ENCODE results near the gene PARD3B.

PARD3B gene

DNA sequence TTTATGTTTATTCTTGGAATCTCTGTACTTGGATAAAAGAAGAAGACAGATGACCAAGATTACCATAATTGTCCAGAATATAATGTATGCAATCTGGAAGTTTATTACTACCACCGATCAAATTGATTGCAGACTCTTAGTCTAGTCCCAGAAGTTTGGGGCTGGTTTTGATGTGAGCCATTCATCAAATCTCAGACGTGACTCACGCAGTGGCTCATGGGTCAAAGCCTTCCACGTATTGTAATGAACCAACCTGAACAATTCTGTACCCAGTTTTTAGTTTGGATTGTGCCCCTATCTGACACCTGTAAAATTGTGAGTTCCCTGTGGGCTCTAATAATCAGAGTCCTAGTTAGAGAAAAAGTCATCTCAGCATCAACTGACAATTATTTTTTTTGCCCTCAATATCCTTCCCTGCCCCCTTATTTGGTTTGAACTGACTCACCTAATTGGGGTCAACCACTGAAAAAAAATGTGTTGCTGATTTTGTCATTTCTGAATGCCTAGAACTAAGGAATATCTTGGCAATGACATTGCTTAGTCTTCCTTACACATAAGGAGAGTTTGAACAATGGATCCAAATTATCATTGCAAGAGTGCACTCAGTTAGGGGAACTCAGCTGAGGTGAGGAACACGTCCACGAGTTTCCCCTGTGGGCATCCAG is 917.5 kb downstream of the PARD3B start:
- no peaks in the 10 kb centered on the region; the same call in 1 of the 2 replicates for H3K27me3 ChIP-seq (replicated peaks; ENCODE audit: control insufficient read depth, insufficient read depth, low read length)
- DNase-seq (ENCODE audit: extremely low read depth, insufficient read length), result no peak

DNA sequence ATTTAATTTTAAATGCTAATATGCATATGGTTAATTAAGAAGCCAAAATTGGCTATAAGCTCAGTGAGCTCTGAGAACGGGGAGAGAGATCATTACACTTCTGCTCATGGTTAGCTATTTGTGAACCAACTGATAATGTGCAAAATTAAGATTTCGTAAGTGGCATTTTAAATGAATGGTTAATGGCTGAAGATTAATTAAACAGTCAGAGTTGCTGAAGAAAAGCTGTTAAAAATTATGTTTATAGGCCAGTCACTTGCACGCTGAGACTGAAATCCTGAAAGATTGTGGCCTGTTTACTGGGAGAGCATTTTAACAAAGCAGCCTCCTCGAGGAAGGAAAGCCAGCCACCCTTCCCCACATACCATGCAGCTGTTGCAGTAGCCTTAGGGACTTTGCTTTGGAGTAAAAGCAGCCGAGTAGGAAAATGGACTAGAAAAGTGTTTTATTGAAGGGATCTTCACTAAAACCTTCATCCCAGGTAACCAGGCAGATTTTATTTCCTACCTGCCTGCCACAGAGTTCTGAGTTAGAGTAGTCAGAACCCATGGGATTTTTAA is 918.3 kb downstream of the PARD3B start:
- H3K27me3 ChIP-seq (replicated peaks; ENCODE audit: control insufficient read depth, insufficient read depth, low read length), result no peaks in the 10 kb centered on the region; the same call in 1 of the 2 replicates
- TF ChIP-seq, protein P1, sequence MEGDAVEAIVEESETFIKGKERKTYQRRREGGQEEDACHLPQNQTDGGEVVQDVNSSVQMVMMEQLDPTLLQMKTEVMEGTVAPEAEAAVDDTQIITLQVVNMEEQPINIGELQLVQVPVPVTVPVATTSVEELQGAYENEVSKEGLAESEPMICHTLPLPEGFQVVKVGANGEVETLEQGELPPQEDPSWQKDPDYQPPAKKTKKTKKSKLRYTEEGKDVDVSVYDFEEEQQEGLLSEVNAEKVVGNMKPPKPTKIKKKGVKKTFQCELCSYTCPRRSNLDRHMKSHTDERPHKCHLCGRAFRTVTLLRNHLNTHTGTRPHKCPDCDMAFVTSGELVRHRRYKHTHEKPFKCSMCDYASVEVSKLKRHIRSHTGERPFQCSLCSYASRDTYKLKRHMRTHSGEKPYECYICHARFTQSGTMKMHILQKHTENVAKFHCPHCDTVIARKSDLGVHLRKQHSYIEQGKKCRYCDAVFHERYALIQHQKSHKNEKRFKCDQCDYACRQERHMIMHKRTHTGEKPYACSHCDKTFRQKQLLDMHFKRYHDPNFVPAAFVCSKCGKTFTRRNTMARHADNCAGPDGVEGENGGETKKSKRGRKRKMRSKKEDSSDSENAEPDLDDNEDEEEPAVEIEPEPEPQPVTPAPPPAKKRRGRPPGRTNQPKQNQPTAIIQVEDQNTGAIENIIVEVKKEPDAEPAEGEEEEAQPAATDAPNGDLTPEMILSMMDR (IDR thresholded peaks at IDR 0.05; ENCODE audit: insufficient read depth, low read length, poor library complexity, severe bottlenecking), result no peak
- DNase-seq (ENCODE audit: extremely low read depth, insufficient read length), result no peak
- H3K36me3 ChIP-seq (ENCODE audit: control insufficient read depth, insufficient read depth, low read length), result no peaks in the 10 kb centered on the region
- H3K4me3 ChIP-seq (replicated peaks; ENCODE audit: low read depth, low read length), result no peak overlapping the region

More for the DNA sequence above, 917.5 kb downstream of the PARD3B start:
- TF ChIP-seq, protein P1 (IDR thresholded peaks at IDR 0.05; ENCODE audit: insufficient read depth, low read length, poor library complexity, severe bottlenecking), result no peak
- H3K36me3 ChIP-seq (ENCODE audit: control insufficient read depth, insufficient read depth, low read length), result no peaks in the 10 kb centered on the region
- no peak overlapping the region for H3K4me3 ChIP-seq (replicated peaks; ENCODE audit: low read depth, low read length)

DNA sequence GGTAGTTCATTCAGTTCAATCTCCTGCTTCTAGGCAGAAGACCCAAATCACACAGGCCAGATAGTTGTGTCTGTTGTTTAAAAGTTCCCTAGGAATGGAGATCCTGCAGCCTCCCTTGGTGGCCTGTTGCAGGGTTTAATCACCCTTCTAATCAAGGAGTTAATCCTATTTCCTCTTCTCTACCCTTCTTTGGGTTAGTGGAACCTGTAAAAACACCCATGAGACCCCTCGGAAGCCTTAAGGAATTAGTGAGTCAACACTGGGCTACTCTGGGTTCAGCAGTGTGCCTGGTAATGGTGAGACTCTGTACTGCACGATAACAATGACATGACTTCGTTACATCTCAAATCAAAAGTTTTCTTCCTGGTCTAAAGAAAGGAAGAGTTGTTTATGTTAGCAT is 919.4 kb downstream of the PARD3B start:
- no peaks in the 10 kb centered on the region; the same call in 1 of the 2 replicates for H3K27me3 ChIP-seq (replicated peaks; ENCODE audit: control insufficient read depth, insufficient read depth, low read length)
- no peak for DNase-seq (ENCODE audit: extremely low read depth, insufficient read length)
- no peak overlapping the region for H3K4me3 ChIP-seq (replicated peaks; ENCODE audit: low read depth, low read length)
- H3K36me3 ChIP-seq (ENCODE audit: control insufficient read depth, insufficient read depth, low read length), result no peaks in the 10 kb centered on the region
- TF ChIP-seq, protein P1 (IDR thresholded peaks at IDR 0.05; ENCODE audit: insufficient read depth, low read length, poor library complexity, severe bottlenecking), result no peak

DNA sequence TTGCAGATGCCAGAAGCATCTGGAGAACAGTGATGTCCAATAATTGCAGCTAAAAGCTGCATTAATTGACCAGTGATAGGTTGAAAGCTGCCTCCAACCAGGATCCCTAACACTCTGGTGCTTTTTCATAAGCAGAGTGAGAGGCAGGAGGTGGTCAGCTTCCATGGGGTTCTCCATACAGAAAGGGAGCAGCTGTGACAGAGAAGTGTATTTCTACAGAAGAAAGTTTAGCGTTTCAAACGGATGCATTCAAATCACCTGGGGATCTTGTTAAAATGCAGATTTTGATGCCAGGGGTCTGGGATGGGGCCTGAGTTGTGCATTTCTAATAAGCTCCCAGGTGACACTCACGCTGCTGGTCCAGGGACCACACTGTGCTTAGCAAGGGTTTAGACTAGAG is 920.5 kb downstream of the PARD3B start:
- Histone ChIP-seq H3K27me3 (replicated peaks; ENCODE audit: control insufficient read depth, insufficient read depth, low read length) (no peaks in the 10 kb centered on the region; the same call in 1 of the 2 replicates), H3K36me3 (ENCODE audit: control insufficient read depth, insufficient read depth, low read length) (no peaks in the 10 kb centered on the region), H3K4me3 (replicated peaks; ENCODE audit: low read depth, low read length) (no peak overlapping the region)
- no peak for DNase-seq (ENCODE audit: extremely low read depth, insufficient read length)
- TF ChIP-seq, protein P1 (IDR thresholded peaks at IDR 0.05; ENCODE audit: insufficient read depth, low read length, poor library complexity, severe bottlenecking), result no peak

DNA sequence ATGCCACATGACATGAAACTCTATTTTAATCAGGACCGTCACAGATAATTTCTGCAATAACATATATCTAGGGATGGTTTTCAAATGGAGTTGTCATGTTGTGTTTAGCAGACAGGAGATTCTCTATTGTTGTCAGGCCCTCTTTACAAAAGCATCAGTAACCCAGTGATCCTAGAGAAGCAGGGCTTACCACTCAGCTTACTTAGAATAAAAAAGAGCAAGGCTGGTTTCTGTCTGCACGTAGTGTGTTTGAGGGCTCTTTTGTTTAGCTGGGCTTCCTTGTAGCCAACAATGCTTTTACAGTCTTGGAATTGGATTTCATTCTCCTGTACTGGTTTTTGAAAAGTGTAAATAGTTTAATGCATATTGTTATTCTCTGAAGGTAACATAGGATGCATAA is 926.5 kb downstream of the PARD3B start:
- TF ChIP-seq, protein P1 (IDR thresholded peaks at IDR 0.05; ENCODE audit: insufficient read depth, low read length, poor library complexity, severe bottlenecking), result no peak

More for the DNA sequence above, 926.5 kb downstream of the PARD3B start:
- H3K4me3 ChIP-seq (replicated peaks; ENCODE audit: low read depth, low read length), result no peak overlapping the region
- H3K36me3 ChIP-seq (ENCODE audit: control insufficient read depth, insufficient read depth, low read length), result no peaks in the 10 kb centered on the region
- DNase-seq (ENCODE audit: extremely low read depth, insufficient read length), result no peak
- no peaks in the 10 kb centered on the region for H3K27me3 ChIP-seq (replicated peaks; ENCODE audit: control insufficient read depth, insufficient read depth, low read length)
